Measurements from ENCODE around the gene FAM162B.
"Not testable (repeated sequence)": the region's sequence is repeated elsewhere in the genome, so short reads cannot be mapped to it uniquely, and the experiment has no call there.

Gene FAM162B

DNA sequence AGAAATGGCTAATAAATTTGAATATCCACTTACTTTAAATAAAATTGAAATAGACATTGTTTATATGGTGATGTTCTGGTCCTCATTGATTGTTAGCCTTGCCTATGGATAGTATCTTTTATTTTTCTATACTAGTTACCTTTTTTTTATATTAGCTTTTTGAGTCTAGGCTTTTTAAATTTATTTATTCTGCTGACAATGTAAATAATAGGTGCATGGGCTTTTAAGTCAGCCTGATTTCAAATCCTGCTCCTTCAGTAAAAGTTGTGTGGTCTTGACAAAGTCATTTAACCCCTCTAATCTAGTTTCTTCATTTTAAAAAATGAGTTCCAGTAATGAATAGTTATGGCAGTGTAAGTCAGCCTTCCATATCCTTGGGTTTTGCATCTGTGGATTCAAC lies 38.6 kb downstream of the FAM162B start:
- no peak for DNase-seq (ENCODE audit: low read depth)

DNA sequence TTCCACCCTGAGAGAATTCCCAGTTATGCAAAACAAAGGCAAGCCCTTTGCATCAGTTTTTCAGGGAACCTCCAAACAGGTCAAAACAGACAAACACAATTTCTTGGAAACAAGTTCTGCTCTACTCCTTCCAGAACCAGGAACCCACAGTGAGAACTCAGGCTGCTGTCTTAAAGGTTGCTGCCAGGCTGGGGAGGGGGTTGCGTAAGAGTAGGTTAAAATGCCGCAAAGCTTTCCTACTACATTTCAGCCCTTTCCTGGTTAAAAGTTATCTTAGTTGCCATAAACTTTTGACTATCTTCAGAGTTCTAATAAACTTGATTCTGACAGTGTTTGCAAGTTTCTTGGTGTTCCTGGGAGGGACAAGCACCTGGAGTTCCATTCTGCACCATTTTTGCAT lies 50.8 kb downstream of the FAM162B start:
- DNase-seq (ENCODE audit: low read depth) = no peak

- DNase-seq (ENCODE audit: low read depth) = no peak
Measured at GRCh38 chr6:116714296-116714695, 51.2 kb downstream of the FAM162B start.

- no peak for DNase-seq (ENCODE audit: low read depth)
Measured at GRCh38 chr6:116705917-116706316, 59.6 kb downstream of the FAM162B start.

- not testable (repeated sequence) for DNase-seq (ENCODE audit: low read depth)
Measured at GRCh38 chr6:116703888-116704287, 61.6 kb downstream of the FAM162B start.
